Ascending aorta (tissue), 2 donors: ENCODE measurements around the gene BIRC5. TPM values are rescaled to one million over a fixed set of nuclear protein-coding genes. Genes with fewer than 3 reads are reported as not detected.

Source experiments
- DNase-seq, 2 donors: peaks; one replicate each; pipeline ENCODE4 v3.0.0-alpha.2; 2019; ENCODE audit warnings: low spot score in 2 of 2
- H3K27ac ChIP-seq, 2 donors: fragments of 200-600 bp; sonication (generic); one replicate each; pipeline ENCODE4 v1.5.1; 2016 to 2017; ENCODE audit warnings: mild to moderate bottlenecking in 1 of 2
- H3K27me3 ChIP-seq: fragments of 200-600 bp; sonication (generic); one replicate; pipeline ENCODE4 v1.5.1; 2017
- H3K36me3 ChIP-seq, 2 donors: fragments of 200-600 bp; sonication (generic); one replicate each; pipeline ENCODE4 v1.5.1; 2016
- H3K4me1 ChIP-seq, 2 donors: fragments of 200-600 bp; sonication (generic); one replicate each; pipeline ENCODE4 v1.5.1; 2016 to 2017; ENCODE audit warnings: mild to moderate bottlenecking in 1 of 2
- H3K4me3 ChIP-seq, 2 donors: fragments of 200-600 bp; sonication (generic); one replicate each; pipeline ENCODE4 v1.5.1; 2016 to 2017; ENCODE audit warnings: mild to moderate bottlenecking in 1 of 2
- H3K9me3 ChIP-seq, 2 donors: fragments of 200-600 bp; sonication (generic); one replicate each; pipeline ENCODE4 v1.5.1; 2016
- CTCF ChIP-seq, 3 experiments: fragments of 200-600 bp in 2 of 3; fragments of 450-650 bp in 1 of 3; sonication (generic) in 2 of 3; IDR thresholded peaks; one replicate each; pipeline ENCODE4 v1.5.1; 2016 to 2019; ENCODE audit warnings: antibody characterized with exemption in 3 of 3, mild to moderate bottlenecking in 1 of 3, moderate library complexity in 1 of 3
- intact Hi-C: fragments of 100-400 bp; cut with DNase I; formaldehyde crosslinking; loops from one replicate; pipeline ENCODE4 v1.15.1; 2023
- total RNA-seq: library from RNA; depleted of rRNA; stranded (reverse); fragments of >200 nt; gene quantifications from one replicate; pipeline ENCODE4 v1.1.0, GENCODE V29; 2016

The BIRC5 gene
- total RNA-seq, 1 donor from 2014 or later, result 0.11 TPM

GRCh38 chr17:78180083-78180482, 34.0 kb upstream of the BIRC5 start:
- peak overlapping the region; percentile 1 to 12 for H3K4me3 ChIP-seq

GRCh38 chr17:78180508-78180907, 33.5 kb upstream of the BIRC5 start:
- no peaks in the 10 kb centered on the region for H3K27me3 ChIP-seq
- no peak for TF ChIP-seq CTCF (IDR thresholded peaks at IDR 0.05)
- no peaks in the 10 kb centered on the region for H3K36me3 ChIP-seq
- peak overlapping the region; percentile 88 to 96 for H3K27ac ChIP-seq
- intact Hi-C loops, result no loop called here
- H3K4me3 ChIP-seq, result peak overlapping the region in 1 of 2 donors; percentile 12
- no peak for DNase-seq
- H3K4me1 ChIP-seq, result peaks cover 13 to 53% of the 10 kb centered on the region in 2 donors
- H3K9me3 ChIP-seq, result no peaks in the 10 kb centered on the region

More at GRCh38 chr17:78180083-78180482, 34.0 kb upstream of the BIRC5 start:
- Histone ChIP-seq H3K9me3 (no peaks in the 10 kb centered on the region), H3K27me3 (no peaks in the 10 kb centered on the region), H3K36me3 (no peaks in the 10 kb centered on the region), H3K4me1 (peaks cover 11 to 54% of the 10 kb centered on the region in 2 donors), H3K27ac (peak overlapping the region; percentile 88 to 96)
- intact Hi-C loops, result no loop called here
- TF ChIP-seq CTCF (IDR thresholded peaks at IDR 0.05), result no peak
- DNase-seq, result no peak

GRCh38 chr17:78182504-78182903, 31.5 kb upstream of the BIRC5 start:
- no peaks in the 10 kb centered on the region for H3K27me3 ChIP-seq
- intact Hi-C loops, result no loop called here
- H3K27ac ChIP-seq, result no peak overlapping the region
- no peaks in the 10 kb centered on the region for H3K36me3 ChIP-seq
- TF ChIP-seq CTCF (IDR thresholded peaks at IDR 0.05), result no peak
- no peak for DNase-seq
- peaks cover 19 to 46% of the 10 kb centered on the region in 2 donors for H3K4me1 ChIP-seq
- no peak overlapping the region for H3K4me3 ChIP-seq
- no peaks in the 10 kb centered on the region for H3K9me3 ChIP-seq

- no peak for DNase-seq
- Histone ChIP-seq H3K27ac (peak overlapping the region; percentile 58 to 65), H3K9me3 (no peaks in the 10 kb centered on the region), H3K36me3 (no peaks in the 10 kb centered on the region), H3K4me3 (no peak overlapping the region), H3K4me1 (peaks cover 19 to 45% of the 10 kb centered on the region in 2 donors), H3K27me3 (no peaks in the 10 kb centered on the region)
- TF ChIP-seq CTCF (IDR thresholded peaks at IDR 0.05), result no peak
- intact Hi-C loops, result no loop called here
These were observed 30.1 kb upstream of the BIRC5 start for GRCh38 chr17:78183916-78184315.

GRCh38 chr17:78184351-78184750, 29.7 kb upstream of the BIRC5 start:
- intact Hi-C loops, result no loop called here
- TF ChIP-seq CTCF (IDR thresholded peaks at IDR 0.05), result no peak
- Histone ChIP-seq H3K9me3 (no peaks in the 10 kb centered on the region), H3K4me1 (peaks cover 19 to 41% of the 10 kb centered on the region in 2 donors), H3K4me3 (peak overlapping the region in 1 of 2 donors; percentile 20), H3K36me3 (no peaks in the 10 kb centered on the region), H3K27ac (peak overlapping the region; percentile 58 to 65), H3K27me3 (no peaks in the 10 kb centered on the region)
- DNase-seq, result no peak

- intact Hi-C loops, result no loop called here
- no peaks in the 10 kb centered on the region for H3K36me3 ChIP-seq
- no peaks in the 10 kb centered on the region for H3K27me3 ChIP-seq
- H3K9me3 ChIP-seq, result no peaks in the 10 kb centered on the region
- H3K4me1 ChIP-seq, result peaks cover 19 to 35% of the 10 kb centered on the region in 2 donors
- H3K4me3 ChIP-seq, result peak overlapping the region in 1 of 2 donors; percentile 20
- no peak for DNase-seq
- peak overlapping the region; percentile 58 to 65 for H3K27ac ChIP-seq
- TF ChIP-seq CTCF (IDR thresholded peaks at IDR 0.05), result no peak
These were observed 29.2 kb upstream of the BIRC5 start for GRCh38 chr17:78184868-78185267.
